HG02678 (cell line): ENCODE results near the gene KRT13.

Source experiments
- ATAC-seq: cut with Tn5 transposase; IDR thresholded peaks from one replicate; pipeline ENCODE4 v1.9.1; 2021; ENCODE audit warnings: mild to moderate bottlenecking, moderate library complexity; ENCODE audit not compliant: unreplicated experiment

KRT13 gene

GRCh38 chr17:41537990-41538389 is 32.6 kb upstream of the KRT13 start:
- no peak for ATAC-seq

- no peak for ATAC-seq
Observed at GRCh38 chr17:41537614-41537954, 32.2 kb upstream of the KRT13 start.

- no peak for ATAC-seq
Observed at GRCh38 chr17:41536741-41537613, 31.6 kb upstream of the KRT13 start.

- ATAC-seq: no peak
Observed at GRCh38 chr17:41535764-41536481, 30.5 kb upstream of the KRT13 start.

- ATAC-seq: no peak
Observed at GRCh38 chr17:41534899-41535546, 29.6 kb upstream of the KRT13 start.

- no peak for ATAC-seq
Observed at GRCh38 chr17:41533613-41534012, 28.2 kb upstream of the KRT13 start.

- no peak for ATAC-seq
Observed at GRCh38 chr17:41532947-41533570, 27.6 kb upstream of the KRT13 start.

- no peak for ATAC-seq
Observed at GRCh38 chr17:41531993-41532392, 26.6 kb upstream of the KRT13 start.

- ATAC-seq: no peak
Observed at GRCh38 chr17:41530062-41531048, 24.9 kb upstream of the KRT13 start.

GRCh38 chr17:41529491-41529915 is 24.1 kb upstream of the KRT13 start:
- no peak for ATAC-seq

GRCh38 chr17:41528959-41529353 is 23.5 kb upstream of the KRT13 start:
- ATAC-seq: no peak

- no peak for ATAC-seq
Observed at GRCh38 chr17:41527063-41528023, 21.9 kb upstream of the KRT13 start.

- no peak for ATAC-seq
Observed at GRCh38 chr17:41524261-41524660, 18.8 kb upstream of the KRT13 start.

GRCh38 chr17:41523787-41524186 is 18.4 kb upstream of the KRT13 start:
- ATAC-seq: no peak

GRCh38 chr17:41523225-41523593 is 17.8 kb upstream of the KRT13 start:
- ATAC-seq: no peak

GRCh38 chr17:41522301-41523224 is 17.2 kb upstream of the KRT13 start:
- ATAC-seq: no peak

- no peak for ATAC-seq
Observed at GRCh38 chr17:41521574-41522261, 16.3 kb upstream of the KRT13 start.
